H1 (cell line): ENCODE results near the gene MTMR1. TPM values are rescaled to one million over a fixed set of nuclear protein-coding genes. Genes with fewer than 3 reads are reported as not detected.

Source experiments
- FOSL1 ChIP-seq: IDR thresholded peaks from 2 replicates; pipeline ENCODE4 v1.6.1; 2011; ENCODE audit warnings: mild to moderate bottlenecking, low read depth, low read length, moderate library complexity; ENCODE audit not compliant: insufficient read depth
- POLR2A ChIP-seq, 2 experiments: IDR thresholded peaks; 1 replicate in 1 of 2; 2 replicates in 1 of 2; pipeline ENCODE4 v1.6.1; 2011; ENCODE audit warnings: low read depth in 2 of 2, low read length in 2 of 2, mild to moderate bottlenecking in 2 of 2; ENCODE audit errors: control extremely low read depth in 1 of 2
- RAD21 ChIP-seq, 2 experiments: IDR thresholded peaks in 1 of 2; conservative IDR thresholded peaks in 1 of 2; 2 replicates each; pipeline ENCODE4 v1.6.1; 2011; ENCODE audit warnings: low read depth in 2 of 2, low read length in 2 of 2, improper control_type of control experiment in 1 of 2, inconsistent platforms in 1 of 2, mild to moderate bottlenecking in 1 of 2, moderate library complexity in 1 of 2
- RBBP5 ChIP-seq: IDR thresholded peaks from 2 replicates; pipeline ENCODE4 v1.7.1; 2012; ENCODE audit warnings: low read depth, mild to moderate bottlenecking, inconsistent platforms, low read length, moderate library complexity, borderline replicate concordance
- USF2 ChIP-seq: IDR thresholded peaks from 2 replicates; pipeline ENCODE4 v1.6.1; 2011; ENCODE audit warnings: low read length, improper control_type of control experiment
- polyA plus RNA-seq, 7 experiments: library from polyadenylated mRNA; depleted of rRNA in 3 of 7; stranded (reverse) in 5 of 7; unstranded in 2 of 7; fragments of >200 nt in 5 of 7; fragments of 200-250 nt in 2 of 7; gene quantifications; 1 replicate in 5 of 7; 2 replicates in 1 of 7; 4 replicates in 1 of 7; pipeline versions ENCODE4 v1.2.1 to v1.2.3, GENCODE V29; 2011 to 2013; ENCODE audit warnings: missing spikeins in 2 of 7, mixed read lengths in 2 of 7
- total RNA-seq: library from RNA; stranded (reverse); fragmentation: NEBNext Ultra II Directional; extraction: Animal tissue kit (Norgen Biotek cat#: 25700); gene quantifications from 2 replicates; pipeline ENCODE4 v1.2.1, GENCODE V29; 2021

MTMR1 gene
- total and polyA plus RNA-seq, 2 of the 8 experiments (the other 6 are each of a cell fraction or from before 2014, with no cell fraction given): 15.1 to 23.8 TPM

- TF ChIP-seq RAD21 (IDR thresholded peaks at IDR 0.05 in 1 of 2, conservative IDR thresholded peaks at IDR 0.05 in 1 of 2; ENCODE audit: low read depth in 2 of 2, low read length in 2 of 2) (no peak), RBBP5 (no peak), USF2 (no peak), FOSL1 (no peak), POLR2A (IDR thresholded peaks at IDR 0.05; ENCODE audit: control extremely low read depth in 1 of 2, low read depth in 2 of 2, low read length in 2 of 2) (no peak)
Observed at GRCh38 chrX:150690126-150690525, 3.1 kb upstream of the MTMR1 start (continued).
